ENCODE results near the gene TCF7. TPM values are rescaled to one million over a fixed set of nuclear protein-coding genes. Genes with fewer than 3 reads are reported as not detected.

Gene TCF7
- polyA plus RNA-seq, 1 of the 3 experiments (the other 2 are of a cell fraction) = 2.7 TPM

DNA sequence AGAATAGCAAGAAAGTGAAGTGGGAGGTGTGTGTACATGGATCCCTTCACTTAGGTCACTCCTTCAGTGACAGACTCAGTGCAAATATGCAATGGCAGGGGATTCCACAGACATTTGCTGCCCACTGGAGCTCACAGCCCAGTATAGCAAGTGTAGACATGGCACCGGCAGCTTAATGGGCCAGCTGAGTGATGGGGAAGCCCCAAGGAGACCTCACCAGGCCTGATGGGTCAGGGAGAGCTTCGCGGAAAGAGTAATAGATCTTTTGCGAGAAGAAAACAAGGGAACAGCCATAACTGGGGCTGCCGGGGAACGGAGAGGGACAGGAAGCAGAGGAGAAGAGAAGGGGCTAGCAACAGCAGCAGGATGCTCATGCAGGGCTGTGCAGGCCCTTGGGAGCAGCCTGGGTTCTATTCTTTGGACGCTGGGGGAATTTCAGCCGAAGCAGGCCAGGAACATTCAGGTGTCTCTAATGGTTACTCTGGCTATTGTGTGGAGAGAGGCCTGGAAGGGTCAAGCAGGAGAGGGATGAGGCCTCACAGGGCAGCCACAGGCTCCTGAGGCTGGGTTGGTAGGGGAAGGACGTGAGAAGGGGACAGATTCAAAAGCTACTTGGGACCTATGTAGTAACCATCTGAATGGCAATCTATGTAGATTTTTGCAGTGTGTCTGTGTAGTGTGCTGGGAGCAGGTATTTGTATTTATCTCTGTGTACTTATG is 27.0 kb downstream of the TCF7 start:
- H3K9me3 ChIP-seq = no peaks in the 10 kb centered on the region
- peaks cover 27% of the 10 kb centered on the region; the same call in 1 of the 2 replicates for H3K79me2 ChIP-seq (ENCODE audit: insufficient read depth)
- peaks cover 11 to 17% of the 10 kb centered on the region in 2 experiments; a peak in 3 of 4 replicates for H3K4me1 ChIP-seq (ENCODE audit: control insufficient read depth in 1 of 2, insufficient read depth in 2 of 2, low read depth in 1 of 2, low read length in 1 of 2)
- H3K36me3 ChIP-seq (replicated peaks in 1 of 2; ENCODE audit: control insufficient read depth in 1 of 2, insufficient read depth in 2 of 2, low read length in 1 of 2) = peaks cover 16 to 73% of the 10 kb centered on the region in 2 experiments
- TF ChIP-seq TEAD4 (IDR thresholded peaks at IDR 0.05; ENCODE audit: borderline replicate concordance, insufficient read depth) (no peak), CHD2 (IDR thresholded peaks at IDR 0.05; ENCODE audit: low read length, partially characterized antibody) (no peak), SMC3 (IDR thresholded peaks at IDR 0.05; ENCODE audit: low read depth, low read length) (peak; percentile 38; the same call in 1 of the 2 replicates), TAF1 (IDR thresholded peaks at IDR 0.05; ENCODE audit: borderline replicate concordance, low read depth, low read length) (no peak), ELF1 (IDR thresholded peaks at IDR 0.05) (no peak), TCF12 (IDR thresholded peaks at IDR 0.05) (no peak), FOSL2 (IDR thresholded peaks at IDR 0.05; ENCODE audit: borderline replicate concordance, low read depth) (no peak), FOXM1 (IDR thresholded peaks at IDR 0.05; ENCODE audit: low read depth) (no peak), RAD21 (IDR thresholded peaks at IDR 0.05; ENCODE audit: low read length) (peak; percentile 63), MEF2A (IDR thresholded peaks at IDR 0.05; ENCODE audit: borderline replicate concordance, low read depth) (no peak), RXRA (IDR thresholded peaks at IDR 0.05; ENCODE audit: borderline replicate concordance, low read depth) (no peak), MXI1 (IDR thresholded peaks at IDR 0.05; ENCODE audit: low read depth, low read length) (no peak), EP300 (IDR thresholded peaks at IDR 0.05; ENCODE audit: borderline replicate concordance in 1 of 2, low read depth in 1 of 2, low read length in 1 of 2) (no peak), SIN3A (IDR thresholded peaks at IDR 0.05; ENCODE audit: borderline replicate concordance, low read depth, low read length) (no peak), GATA2 (CRISPR knock-in tag; IDR thresholded peaks at IDR 0.05) (no peak), POLR2AphosphoS5 (IDR thresholded peaks at IDR 0.05; ENCODE audit: low read depth, low read length) (no peak), NFIC (IDR thresholded peaks at IDR 0.05; ENCODE audit: borderline replicate concordance) (no peak)
- TF ChIP-seq, protein P1, sequence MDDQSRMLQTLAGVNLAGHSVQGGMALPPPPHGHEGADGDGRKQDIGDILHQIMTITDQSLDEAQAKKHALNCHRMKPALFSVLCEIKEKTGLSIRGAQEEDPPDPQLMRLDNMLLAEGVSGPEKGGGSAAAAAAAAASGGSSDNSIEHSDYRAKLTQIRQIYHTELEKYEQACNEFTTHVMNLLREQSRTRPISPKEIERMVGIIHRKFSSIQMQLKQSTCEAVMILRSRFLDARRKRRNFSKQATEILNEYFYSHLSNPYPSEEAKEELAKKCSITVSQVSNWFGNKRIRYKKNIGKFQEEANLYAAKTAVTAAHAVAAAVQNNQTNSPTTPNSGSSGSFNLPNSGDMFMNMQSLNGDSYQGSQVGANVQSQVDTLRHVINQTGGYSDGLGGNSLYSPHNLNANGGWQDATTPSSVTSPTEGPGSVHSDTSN (IDR thresholded peaks at IDR 0.05) = no peak
- TF ChIP-seq, protein P2, sequence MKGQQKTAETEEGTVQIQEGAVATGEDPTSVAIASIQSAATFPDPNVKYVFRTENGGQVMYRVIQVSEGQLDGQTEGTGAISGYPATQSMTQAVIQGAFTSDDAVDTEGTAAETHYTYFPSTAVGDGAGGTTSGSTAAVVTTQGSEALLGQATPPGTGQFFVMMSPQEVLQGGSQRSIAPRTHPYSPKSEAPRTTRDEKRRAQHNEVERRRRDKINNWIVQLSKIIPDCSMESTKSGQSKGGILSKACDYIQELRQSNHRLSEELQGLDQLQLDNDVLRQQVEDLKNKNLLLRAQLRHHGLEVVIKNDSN (IDR thresholded peaks at IDR 0.05; ENCODE audit: borderline replicate concordance, low read depth) = no peak
- TF ChIP-seq, protein P3, sequence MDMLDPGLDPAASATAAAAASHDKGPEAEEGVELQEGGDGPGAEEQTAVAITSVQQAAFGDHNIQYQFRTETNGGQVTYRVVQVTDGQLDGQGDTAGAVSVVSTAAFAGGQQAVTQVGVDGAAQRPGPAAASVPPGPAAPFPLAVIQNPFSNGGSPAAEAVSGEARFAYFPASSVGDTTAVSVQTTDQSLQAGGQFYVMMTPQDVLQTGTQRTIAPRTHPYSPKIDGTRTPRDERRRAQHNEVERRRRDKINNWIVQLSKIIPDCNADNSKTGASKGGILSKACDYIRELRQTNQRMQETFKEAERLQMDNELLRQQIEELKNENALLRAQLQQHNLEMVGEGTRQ (IDR thresholded peaks at IDR 0.05; ENCODE audit: borderline replicate concordance, low read depth, low read length) = no peak
- TF ChIP-seq, protein P4, sequence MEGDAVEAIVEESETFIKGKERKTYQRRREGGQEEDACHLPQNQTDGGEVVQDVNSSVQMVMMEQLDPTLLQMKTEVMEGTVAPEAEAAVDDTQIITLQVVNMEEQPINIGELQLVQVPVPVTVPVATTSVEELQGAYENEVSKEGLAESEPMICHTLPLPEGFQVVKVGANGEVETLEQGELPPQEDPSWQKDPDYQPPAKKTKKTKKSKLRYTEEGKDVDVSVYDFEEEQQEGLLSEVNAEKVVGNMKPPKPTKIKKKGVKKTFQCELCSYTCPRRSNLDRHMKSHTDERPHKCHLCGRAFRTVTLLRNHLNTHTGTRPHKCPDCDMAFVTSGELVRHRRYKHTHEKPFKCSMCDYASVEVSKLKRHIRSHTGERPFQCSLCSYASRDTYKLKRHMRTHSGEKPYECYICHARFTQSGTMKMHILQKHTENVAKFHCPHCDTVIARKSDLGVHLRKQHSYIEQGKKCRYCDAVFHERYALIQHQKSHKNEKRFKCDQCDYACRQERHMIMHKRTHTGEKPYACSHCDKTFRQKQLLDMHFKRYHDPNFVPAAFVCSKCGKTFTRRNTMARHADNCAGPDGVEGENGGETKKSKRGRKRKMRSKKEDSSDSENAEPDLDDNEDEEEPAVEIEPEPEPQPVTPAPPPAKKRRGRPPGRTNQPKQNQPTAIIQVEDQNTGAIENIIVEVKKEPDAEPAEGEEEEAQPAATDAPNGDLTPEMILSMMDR (IDR thresholded peaks at IDR 0.05) = peak; percentile 12
- TF ChIP-seq, protein P5, sequence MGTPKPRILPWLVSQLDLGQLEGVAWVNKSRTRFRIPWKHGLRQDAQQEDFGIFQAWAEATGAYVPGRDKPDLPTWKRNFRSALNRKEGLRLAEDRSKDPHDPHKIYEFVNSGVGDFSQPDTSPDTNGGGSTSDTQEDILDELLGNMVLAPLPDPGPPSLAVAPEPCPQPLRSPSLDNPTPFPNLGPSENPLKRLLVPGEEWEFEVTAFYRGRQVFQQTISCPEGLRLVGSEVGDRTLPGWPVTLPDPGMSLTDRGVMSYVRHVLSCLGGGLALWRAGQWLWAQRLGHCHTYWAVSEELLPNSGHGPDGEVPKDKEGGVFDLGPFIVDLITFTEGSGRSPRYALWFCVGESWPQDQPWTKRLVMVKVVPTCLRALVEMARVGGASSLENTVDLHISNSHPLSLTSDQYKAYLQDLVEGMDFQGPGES (IDR thresholded peaks at IDR 0.05; ENCODE audit: low read depth, low read length) = no peak
- H3K9ac ChIP-seq = no peak overlapping the region
- CTCF ChIA-PET = interaction anchor here (0.6 to 18.5 kb wide), 27 partner anchors 8 to 1344 kb away, joined by 3 to 673 read pairs (median 7); partner anchors contain the start of gene TCF7
- no peaks in the 10 kb centered on the region for H3K9me2 ChIP-seq
- POLR2A ChIA-PET = interaction anchor here (1.4 to 2.4 kb wide), 3 partner anchors 12 to 102 kb away, joined by 6 to 15 read pairs (median 9); no protein-coding TSS in a partner anchor
- peaks cover 60% of the 10 kb centered on the region for H4K20me1 ChIP-seq (ENCODE audit: insufficient read depth)
- H3K4me3 ChIP-seq (ENCODE audit: low read depth in 2 of 2, low read length in 1 of 2) = no peak overlapping the region
- no peak overlapping the region for H2AFZ ChIP-seq (ENCODE audit: low read depth)
- peak overlapping the region in 1 of 2 experiments; percentile 71; a peak in 2 of 4 replicates for H3K27ac ChIP-seq (ENCODE audit: low read depth in 2 of 2, low read length in 1 of 2)
- H3K4me2 ChIP-seq = no peak overlapping the region
- H3F3A ChIP-seq (replicated peaks; ENCODE audit: insufficient read depth) = peaks cover 4% of the 10 kb centered on the region
- DNase-seq = no peak
- no peaks in the 10 kb centered on the region for H3K27me3 ChIP-seq (ENCODE audit: insufficient read depth)
- 89% methylated on average over 9 of the region's 9 CpGs for WGBS (ENCODE audit: low lambda C conversion rate)

All from SK-N-SH (cell line).